ENCODE results near the gene EXOSC10. TPM values are rescaled to one million over a fixed set of nuclear protein-coding genes. Genes with fewer than 3 reads are reported as not detected.

Gene EXOSC10
- total and polyA plus RNA-seq, 2 donors from 2014 or later: 26.2 to 46.8 TPM

DNA sequence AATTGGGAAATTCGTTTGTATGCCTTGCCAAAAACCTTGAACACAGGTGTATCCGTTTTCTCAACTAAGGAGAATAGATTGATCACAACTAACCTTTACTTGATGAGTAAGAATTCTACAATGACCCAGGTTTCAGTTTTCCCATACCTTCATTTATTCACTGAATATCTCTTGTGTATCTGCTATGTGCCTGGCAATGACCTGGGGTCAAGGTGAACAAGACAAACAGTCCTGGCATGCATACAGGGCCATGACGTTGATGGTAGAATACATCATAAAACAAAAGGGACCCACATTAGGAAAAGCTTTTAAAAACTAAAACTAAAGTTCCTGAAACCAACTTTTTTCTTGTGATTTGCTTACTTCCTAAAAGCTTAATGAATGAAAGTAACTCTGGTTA, 32.1 kb upstream of the EXOSC10 start:
- no peak for FAIRE-seq
- peaks cover 0 to 4% (median 3%) of the 10 kb centered on the region in 3 donors for H3K4me1 ChIP-seq (ENCODE audit: control insufficient read depth in 2 of 3, insufficient read depth in 2 of 3, low read depth in 1 of 3, low read length in 3 of 3)
- TF ChIP-seq, protein P1, sequence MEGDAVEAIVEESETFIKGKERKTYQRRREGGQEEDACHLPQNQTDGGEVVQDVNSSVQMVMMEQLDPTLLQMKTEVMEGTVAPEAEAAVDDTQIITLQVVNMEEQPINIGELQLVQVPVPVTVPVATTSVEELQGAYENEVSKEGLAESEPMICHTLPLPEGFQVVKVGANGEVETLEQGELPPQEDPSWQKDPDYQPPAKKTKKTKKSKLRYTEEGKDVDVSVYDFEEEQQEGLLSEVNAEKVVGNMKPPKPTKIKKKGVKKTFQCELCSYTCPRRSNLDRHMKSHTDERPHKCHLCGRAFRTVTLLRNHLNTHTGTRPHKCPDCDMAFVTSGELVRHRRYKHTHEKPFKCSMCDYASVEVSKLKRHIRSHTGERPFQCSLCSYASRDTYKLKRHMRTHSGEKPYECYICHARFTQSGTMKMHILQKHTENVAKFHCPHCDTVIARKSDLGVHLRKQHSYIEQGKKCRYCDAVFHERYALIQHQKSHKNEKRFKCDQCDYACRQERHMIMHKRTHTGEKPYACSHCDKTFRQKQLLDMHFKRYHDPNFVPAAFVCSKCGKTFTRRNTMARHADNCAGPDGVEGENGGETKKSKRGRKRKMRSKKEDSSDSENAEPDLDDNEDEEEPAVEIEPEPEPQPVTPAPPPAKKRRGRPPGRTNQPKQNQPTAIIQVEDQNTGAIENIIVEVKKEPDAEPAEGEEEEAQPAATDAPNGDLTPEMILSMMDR (IDR thresholded peaks at IDR 0.05; ENCODE audit: borderline replicate concordance, extremely low read depth, insufficient read depth): no peak
- no peaks in the 10 kb centered on the region for H3K9me3 ChIP-seq (ENCODE audit: control insufficient read depth in 2 of 3, insufficient read depth in 1 of 3, low read length in 3 of 3)
- no peak for DNase-seq
- H3K9ac ChIP-seq (ENCODE audit: low read length in 3 of 3): no peak overlapping the region
- H3K27me3 ChIP-seq (ENCODE audit: control insufficient read depth, insufficient read depth, low read length): no peaks in the 10 kb centered on the region
- intact Hi-C loops (cut with DNase I): no loop called here
- no peak overlapping the region for H3K4me3 ChIP-seq (ENCODE audit: low read length in 3 of 3)
- H3K27ac ChIP-seq (ENCODE audit: low read depth in 2 of 2, low read length in 2 of 2): no peak overlapping the region
- H3K36me3 ChIP-seq (ENCODE audit: control insufficient read depth in 2 of 3, insufficient read depth in 3 of 3, low read length in 3 of 3): peaks cover 19 to 50% (median 40%) of the 10 kb centered on the region in 3 donors

DNA sequence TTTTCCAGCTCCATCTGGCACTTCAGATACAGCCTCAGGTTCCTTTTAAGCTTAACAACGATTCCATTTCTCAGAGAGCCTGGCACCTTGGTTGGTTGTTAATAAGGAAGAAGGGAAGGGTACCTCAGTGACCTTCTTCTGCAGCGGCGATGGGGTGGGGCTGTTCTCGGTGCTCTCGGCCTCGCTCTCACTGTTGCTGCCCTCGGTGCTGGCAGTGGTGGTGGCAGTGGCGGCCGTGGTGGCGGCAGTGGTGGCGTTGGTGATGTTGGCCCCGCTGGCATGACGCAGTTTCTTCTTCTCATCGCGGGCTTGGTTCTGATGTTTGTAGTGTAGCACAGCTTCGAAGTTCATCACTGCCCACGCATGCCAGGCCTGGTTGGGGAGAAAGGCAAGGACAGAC, 30.7 kb upstream of the EXOSC10 start:
- Histone ChIP-seq H3K4me3 (ENCODE audit: low read length in 3 of 3) (no peak overlapping the region), H3K9me3 (ENCODE audit: control insufficient read depth in 2 of 3, insufficient read depth in 1 of 3, low read length in 3 of 3) (no peaks in the 10 kb centered on the region), H3K4me1 (ENCODE audit: control insufficient read depth in 2 of 3, insufficient read depth in 2 of 3, low read depth in 1 of 3, low read length in 3 of 3) (peaks cover 0 to 4% (median 3%) of the 10 kb centered on the region in 3 donors), H3K27ac (ENCODE audit: low read depth in 2 of 2, low read length in 2 of 2) (no peak overlapping the region), H3K9ac (ENCODE audit: low read length in 3 of 3) (no peak overlapping the region), H3K36me3 (ENCODE audit: control insufficient read depth in 2 of 3, insufficient read depth in 3 of 3, low read length in 3 of 3) (peaks cover 22 to 57% (median 44%) of the 10 kb centered on the region in 3 donors), H3K27me3 (ENCODE audit: control insufficient read depth, insufficient read depth, low read length) (no peaks in the 10 kb centered on the region)
- FAIRE-seq (no peak), DNase-seq (no peak)
- TF ChIP-seq, protein P1 (IDR thresholded peaks at IDR 0.05; ENCODE audit: borderline replicate concordance, extremely low read depth, insufficient read depth): no peak
- intact Hi-C loops (cut with DNase I): no loop called here

DNA sequence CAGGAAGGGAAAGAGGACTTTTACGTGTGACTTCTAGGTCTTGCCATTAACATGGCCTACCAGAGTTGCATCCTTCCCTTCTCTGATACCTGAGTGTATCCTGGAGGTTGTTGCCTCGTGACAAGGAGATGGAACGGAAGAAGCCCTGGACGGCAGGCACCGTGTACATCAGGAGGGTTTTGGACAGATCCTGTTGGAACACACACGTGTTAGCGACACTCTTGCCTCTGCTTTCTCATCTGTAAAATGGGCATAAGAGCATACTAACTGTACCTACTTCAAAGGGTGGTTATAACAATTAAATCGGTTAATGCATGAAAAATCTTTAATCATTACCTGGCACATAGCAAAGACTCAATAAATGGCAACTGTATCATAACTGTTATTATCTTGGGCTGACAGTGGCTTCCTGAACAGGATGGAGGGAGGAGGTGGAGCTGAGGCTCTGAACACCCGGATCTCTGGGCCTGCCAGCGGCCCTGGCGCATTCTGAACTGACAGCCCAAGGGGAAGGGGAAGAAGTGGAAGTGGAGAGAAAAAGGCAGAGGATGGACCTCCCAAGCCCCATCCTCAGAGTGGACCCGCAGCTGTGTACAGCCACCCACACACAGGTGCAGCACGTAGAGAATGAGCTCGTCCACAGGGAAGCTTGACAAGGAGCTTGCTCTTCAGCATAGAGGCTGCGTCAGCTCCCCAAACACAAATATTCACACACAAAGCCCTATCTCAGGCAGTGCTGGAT, 30.2 kb upstream of the EXOSC10 start:
- intact Hi-C loops (cut with DNase I): no loop called here
- no peak overlapping the region for H3K4me3 ChIP-seq (ENCODE audit: low read length in 3 of 3)
- no peak overlapping the region for H3K9ac ChIP-seq (ENCODE audit: low read length in 3 of 3)
- FAIRE-seq (no peak), DNase-seq (no peak)
- peaks cover 23 to 60% (median 46%) of the 10 kb centered on the region in 3 donors for H3K36me3 ChIP-seq (ENCODE audit: control insufficient read depth in 2 of 3, insufficient read depth in 3 of 3, low read length in 3 of 3)
- H3K4me1 ChIP-seq (ENCODE audit: control insufficient read depth in 2 of 3, insufficient read depth in 2 of 3, low read depth in 1 of 3, low read length in 3 of 3): peaks cover 0 to 4% (median 3%) of the 10 kb centered on the region in 3 donors
- no peaks in the 10 kb centered on the region for H3K27me3 ChIP-seq (ENCODE audit: control insufficient read depth, insufficient read depth, low read length)
- TF ChIP-seq, protein P1 (IDR thresholded peaks at IDR 0.05; ENCODE audit: borderline replicate concordance, extremely low read depth, insufficient read depth): no peak
- H3K9me3 ChIP-seq (ENCODE audit: control insufficient read depth in 2 of 3, insufficient read depth in 1 of 3, low read length in 3 of 3): no peaks in the 10 kb centered on the region
- H3K27ac ChIP-seq (ENCODE audit: low read depth in 2 of 2, low read length in 2 of 2): no peak overlapping the region

All from kidney (tissue), 14 donors.